PC-9 (cell line): Measurements from ENCODE around the gene LTBP3. TPM values are rescaled to one million over a fixed set of nuclear protein-coding genes. Genes with fewer than 3 reads are reported as not detected.

ENCODE experiments used
- BruUV-seq: library from RNA; stranded (reverse); fragments of 400-500 nt; replicated peaks from 2 replicates; lab custom pipeline; 2021; lab: Mats Ljungman, UMichigan
- CTCF ChIA-PET: fragments of 300-600 bp; sonication (Branson Sonifier 250); formaldehyde crosslinking; loops from one replicate; lab custom pipeline; 2022; ENCODE audit warnings: antibody characterized with exemption; lab: Charles Lee
- POLR2A ChIA-PET: fragments of 300-600 bp; sonication (Branson Sonifier 250); formaldehyde crosslinking; loops from one replicate; lab custom pipeline; 2022; ENCODE audit warnings: antibody characterized with exemption; ENCODE audit not compliant: unreplicated experiment; lab: Charles Lee
- DNase-seq, 2 experiments: peaks; one replicate each; pipeline versions ENCODE4 v3.0.0 to v3.0.0-alpha.2; 2015 to 2022; ENCODE audit warnings: mixed read lengths in 1 of 2
- H2AFZ ChIP-seq: fragments of 200-600 bp; sonication (generic); 2 replicates; pipeline ENCODE4 v1.8.1; 2017; ENCODE audit warnings: antibody characterized with exemption
- H3F3A ChIP-seq: fragments of 200-600 bp; sonication (generic); 2 replicates; pipeline ENCODE4 v1.8.1; 2017; ENCODE audit warnings: antibody characterized with exemption, mild to moderate bottlenecking, low read depth; ENCODE audit not compliant: insufficient read depth
- H3K27ac ChIP-seq: fragments of 200-600 bp; sonication (generic); 2 replicates; pipeline ENCODE4 v1.6.1; 2016; ENCODE audit warnings: mixed run types
- H3K27me3 ChIP-seq: fragments of 200-600 bp; sonication (generic); 2 replicates; pipeline ENCODE4 v1.6.1; 2016; ENCODE audit warnings: low read depth, mixed run types; ENCODE audit not compliant: insufficient read depth
- H3K36me3 ChIP-seq: fragments of 200-600 bp; sonication (generic); 2 replicates; pipeline ENCODE4 v1.6.1; 2016; ENCODE audit warnings: low read depth, mixed run types
- H3K4me1 ChIP-seq: fragments of 200-600 bp; sonication (generic); replicated peaks from 2 replicates; pipeline ENCODE4 v1.6.1; 2016; ENCODE audit warnings: mixed run types; ENCODE audit not compliant: insufficient read depth
- H3K4me2 ChIP-seq: fragments of 200-600 bp; sonication (generic); 2 replicates; pipeline ENCODE4 v1.6.1; 2017; ENCODE audit warnings: mixed run types
- H3K4me3 ChIP-seq: fragments of 200-600 bp; sonication (generic); 2 replicates; pipeline ENCODE4 v1.6.1; 2016; ENCODE audit warnings: mixed run types
- H3K79me2 ChIP-seq: fragments of 200-600 bp; sonication (generic); 2 replicates; pipeline ENCODE4 v1.6.1; 2017; ENCODE audit warnings: low read depth, mixed run types
- H3K9me2 ChIP-seq: fragments of 200-600 bp; sonication (generic); 2 replicates; pipeline ENCODE4 v1.8.1; 2017; ENCODE audit warnings: mild to moderate bottlenecking; ENCODE audit not compliant: insufficient read depth
- H3K9me3 ChIP-seq: fragments of 200-600 bp; sonication (generic); 2 replicates; pipeline ENCODE4 v1.8.1; 2016; ENCODE audit warnings: low read depth; ENCODE audit not compliant: insufficient read depth
- H4K20me1 ChIP-seq: fragments of 200-600 bp; sonication (generic); 2 replicates; pipeline ENCODE4 v1.8.1; 2017; ENCODE audit not compliant: insufficient read depth
- CTCF ChIP-seq: fragments of 200-600 bp; sonication (generic); conservative IDR thresholded peaks from 2 replicates; pipeline ENCODE4 v1.6.1; 2017; ENCODE audit warnings: mixed run types, antibody characterized with exemption, mild to moderate bottlenecking, moderate library complexity
- EZH2 ChIP-seq: fragments of 200-600 bp; sonication (generic); IDR thresholded peaks from 2 replicates; pipeline ENCODE4 v1.8.0; 2017; ENCODE audit warnings: antibody characterized with exemption, low read depth
- intact Hi-C: fragments of 100-400 bp; cut with micrococcal nuclease; formaldehyde crosslinking; loops from one replicate; pipeline ENCODE4 v1.10.0; 2022; ENCODE audit not compliant: unreplicated experiment
- total RNA-seq: library from RNA; stranded (reverse); gene quantifications from 2 replicates; pipeline ENCODE4 v1.2.3, GENCODE V29; 2021

LTBP3 gene
- total RNA-seq, 1 experiment from 2014 or later = 455 TPM

DNA sequence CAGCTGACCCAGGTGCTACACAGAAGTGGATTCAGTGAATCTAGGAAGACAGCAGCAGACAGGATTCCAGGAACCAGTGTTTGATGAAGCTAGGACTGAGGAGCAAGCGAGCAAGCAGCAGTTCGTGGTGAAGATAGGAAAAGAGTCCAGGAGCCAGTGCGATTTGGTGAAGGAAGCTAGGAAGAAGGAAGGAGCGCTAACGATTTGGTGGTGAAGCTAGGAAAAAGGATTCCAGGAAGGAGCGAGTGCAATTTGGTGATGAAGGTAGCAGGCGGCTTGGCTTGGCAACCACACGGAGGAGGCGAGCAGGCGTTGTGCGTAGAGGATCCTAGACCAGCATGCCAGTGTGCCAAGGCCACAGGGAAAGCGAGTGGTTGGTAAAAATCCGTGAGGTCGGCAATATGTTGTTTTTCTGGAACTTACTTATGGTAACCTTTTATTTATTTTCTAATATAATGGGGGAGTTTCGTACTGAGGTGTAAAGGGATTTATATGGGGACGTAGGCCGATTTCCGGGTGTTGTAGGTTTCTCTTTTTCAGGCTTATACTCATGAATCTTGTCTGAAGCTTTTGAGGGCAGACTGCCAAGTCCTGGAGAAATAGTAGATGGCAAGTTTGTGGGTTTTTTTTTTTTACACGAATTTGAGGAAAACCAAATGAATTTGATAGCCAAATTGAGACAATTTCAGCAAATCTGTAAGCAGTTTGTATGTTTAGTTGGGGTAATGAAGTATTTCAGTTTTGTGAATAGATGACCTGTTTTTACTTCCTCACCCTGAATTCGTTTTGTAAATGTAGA lies 57.6 kb downstream of the LTBP3 start:
- Histone ChIP-seq H3K36me3 (peaks cover 57% of the 10 kb centered on the region), H3K27me3 (no peaks in the 10 kb centered on the region), H2AFZ (no peak overlapping the region), H3K4me1 (peaks cover 38% of the 10 kb centered on the region), H3F3A (peaks cover 82% of the 10 kb centered on the region), H3K27ac (peak overlapping the region; percentile 97), H3K4me2 (peak overlapping the region; percentile 99), H3K4me3 (peak overlapping the region; percentile 99), H3K9me2 (no peaks in the 10 kb centered on the region), H3K9me3 (no peaks in the 10 kb centered on the region), H4K20me1 (peaks cover 63% of the 10 kb centered on the region), H3K79me2 (peaks cover 85% of the 10 kb centered on the region)
- BruUV-seq = no TSS peak
- TF ChIP-seq EZH2 = no peak
- no peak for TF ChIP-seq CTCF
- no peak for DNase-seq
- ChIA-PET POLR2A (interaction anchor here (0.5 to 2.7 kb wide), 12 partner anchors 7 to 400 kb away, joined by 3 to 41 read pairs (median 4); partner anchors contain the start of gene FIBP), CTCF (interaction anchor here (1.1 kb wide), 1 partner anchor 27 kb away, joined by 3 read pairs; no protein-coding TSS in a partner anchor)
- intact Hi-C loops = no loop called here

DNA sequence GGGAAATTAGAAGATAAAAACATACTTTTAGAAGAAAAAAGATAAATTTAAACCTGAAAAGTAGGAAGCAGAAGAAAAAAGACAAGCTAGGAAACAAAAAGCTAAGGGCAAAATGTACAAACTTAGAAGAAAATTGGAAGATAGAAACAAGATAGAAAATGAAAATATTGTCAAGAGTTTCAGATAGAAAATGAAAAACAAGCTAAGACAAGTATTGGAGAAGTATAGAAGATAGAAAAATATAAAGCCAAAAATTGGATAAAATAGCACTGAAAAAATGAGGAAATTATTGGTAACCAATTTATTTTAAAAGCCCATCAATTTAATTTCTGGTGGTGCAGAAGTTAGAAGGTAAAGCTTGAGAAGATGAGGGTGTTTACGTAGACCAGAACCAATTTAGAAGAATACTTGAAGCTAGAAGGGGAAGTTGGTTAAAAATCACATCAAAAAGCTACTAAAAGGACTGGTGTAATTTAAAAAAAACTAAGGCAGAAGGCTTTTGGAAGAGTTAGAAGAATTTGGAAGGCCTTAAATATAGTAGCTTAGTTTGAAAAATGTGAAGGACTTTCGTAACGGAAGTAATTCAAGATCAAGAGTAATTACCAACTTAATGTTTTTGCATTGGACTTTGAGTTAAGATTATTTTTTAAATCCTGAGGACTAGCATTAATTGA lies 58.3 kb downstream of the LTBP3 start:
- no peak for DNase-seq
- Histone ChIP-seq H4K20me1 (peaks cover 55% of the 10 kb centered on the region), H3K4me1 (peaks cover 34% of the 10 kb centered on the region), H3K36me3 (peaks cover 49% of the 10 kb centered on the region), H3K9me3 (no peaks in the 10 kb centered on the region), H3K4me3 (peak overlapping the region; percentile 99), H3K79me2 (peaks cover 78% of the 10 kb centered on the region), H3K9me2 (no peaks in the 10 kb centered on the region), H3K27ac (peak overlapping the region; percentile 97), H3K4me2 (peak overlapping the region; percentile 99), H3K27me3 (no peaks in the 10 kb centered on the region), H3F3A (peaks cover 75% of the 10 kb centered on the region), H2AFZ (no peak overlapping the region)
- no TSS peak for BruUV-seq
- POLR2A ChIA-PET = interaction anchor here (0.5 to 2.8 kb wide), 21 partner anchors 8 to 1315 kb away, joined by 3 to 41 read pairs (median 6); partner anchors contain the start of genes FIBP, NEAT1 and PCNX3
- TF ChIP-seq EZH2 = no peak
- no peak for TF ChIP-seq CTCF
- CTCF ChIA-PET = interaction anchor here (0.6 to 1.4 kb wide), 4 partner anchors 26 to 1528 kb away, joined by 3 to 13 read pairs (median 4); no protein-coding TSS in a partner anchor
- intact Hi-C loops = loop anchor here (2.0 to 10.0 kb wide), 3 partner anchors 43 to 285 kb away; partner anchors contain the start of genes AP5B1 and OVOL1
